Measurements from ENCODE around the gene ZBTB40.

ZBTB40 gene

GRCh38 chr1:22428672-22429071, 23.0 kb upstream of the ZBTB40 start:
- peak overlapping the region; percentile 71 for H2AFZ ChIP-seq (ENCODE audit: low read length)
- no peak for TF ChIP-seq EZH2 (optimal IDR thresholded peaks at IDR 0.05; ENCODE audit: low read depth, low read length)
- TF ChIP-seq EZH2phosphoT487 (IDR thresholded peaks at IDR 0.05; ENCODE audit: low read length): no peak
- no peak for TF ChIP-seq CTCF (IDR thresholded peaks at IDR 0.05; ENCODE audit: low read length)

GRCh38 chr1:22431965-22432364, 19.7 kb upstream of the ZBTB40 start:
- H3K4me3 ChIP-seq (ENCODE audit: low read length): no peak overlapping the region
- H4K20me1 ChIP-seq (ENCODE audit: insufficient read depth, low read length): no peaks in the 10 kb centered on the region
- H3K9ac ChIP-seq (ENCODE audit: low read length): no peak overlapping the region
- H3K27me3 ChIP-seq (replicated peaks; ENCODE audit: insufficient read depth, low read length): peaks cover 7% of the 10 kb centered on the region; the same call in 1 of the 2 replicates
- H2AFZ ChIP-seq (ENCODE audit: low read length): no peak overlapping the region
- no peak overlapping the region for H3K27ac ChIP-seq (ENCODE audit: low read length)
- no peaks in the 10 kb centered on the region for H3K36me3 ChIP-seq (replicated peaks; ENCODE audit: insufficient read depth, low read length)
- TF ChIP-seq EZH2 (optimal IDR thresholded peaks at IDR 0.05; ENCODE audit: low read depth, low read length) (no peak), CTCF (IDR thresholded peaks at IDR 0.05; ENCODE audit: low read length) (no peak), EZH2phosphoT487 (IDR thresholded peaks at IDR 0.05; ENCODE audit: low read length) (no peak)
- no peaks in the 10 kb centered on the region for H3K79me2 ChIP-seq (ENCODE audit: low read length)
- H3K9me3 ChIP-seq (replicated peaks; ENCODE audit: insufficient read depth, low read length): no peaks in the 10 kb centered on the region
- no peaks in the 10 kb centered on the region for H3F3A ChIP-seq (ENCODE audit: insufficient read depth, low read length)
- H3K4me2 ChIP-seq (ENCODE audit: low read depth, low read length): no peak overlapping the region
- H3K9me2 ChIP-seq (replicated peaks; ENCODE audit: insufficient read depth, low read length): no peaks in the 10 kb centered on the region
- H3K4me1 ChIP-seq (ENCODE audit: low read length): no peaks in the 10 kb centered on the region
- DNase-seq: no peak

More at GRCh38 chr1:22428672-22429071, 23.0 kb upstream of the ZBTB40 start:
- Histone ChIP-seq H3K27ac (ENCODE audit: low read length) (no peak overlapping the region), H3K27me3 (replicated peaks; ENCODE audit: insufficient read depth, low read length) (no peaks in the 10 kb centered on the region), H3F3A (ENCODE audit: insufficient read depth, low read length) (no peaks in the 10 kb centered on the region), H3K9ac (ENCODE audit: low read length) (no peak overlapping the region), H3K4me3 (ENCODE audit: low read length) (peak overlapping the region; percentile 50), H4K20me1 (ENCODE audit: insufficient read depth, low read length) (no peaks in the 10 kb centered on the region), H3K4me1 (ENCODE audit: low read length) (no peaks in the 10 kb centered on the region), H3K79me2 (ENCODE audit: low read length) (no peaks in the 10 kb centered on the region), H3K36me3 (replicated peaks; ENCODE audit: insufficient read depth, low read length) (no peaks in the 10 kb centered on the region), H3K9me3 (replicated peaks; ENCODE audit: insufficient read depth, low read length) (no peaks in the 10 kb centered on the region), H3K9me2 (replicated peaks; ENCODE audit: insufficient read depth, low read length) (no peaks in the 10 kb centered on the region), H3K4me2 (ENCODE audit: low read depth, low read length) (peak overlapping the region; percentile 57)
- peak; percentile 69 for DNase-seq

GRCh38 chr1:22434717-22435116, 16.9 kb upstream of the ZBTB40 start:
- Histone ChIP-seq H3K79me2 (ENCODE audit: low read length) (no peaks in the 10 kb centered on the region), H3K27ac (ENCODE audit: low read length) (no peak overlapping the region), H4K20me1 (ENCODE audit: insufficient read depth, low read length) (no peaks in the 10 kb centered on the region), H3K27me3 (replicated peaks; ENCODE audit: insufficient read depth, low read length) (peaks cover 11% of the 10 kb centered on the region; the same call in 1 of the 2 replicates), H3K9ac (ENCODE audit: low read length) (no peak overlapping the region), H2AFZ (ENCODE audit: low read length) (no peak overlapping the region), H3F3A (ENCODE audit: insufficient read depth, low read length) (no peaks in the 10 kb centered on the region), H3K9me2 (replicated peaks; ENCODE audit: insufficient read depth, low read length) (no peaks in the 10 kb centered on the region), H3K4me2 (ENCODE audit: low read depth, low read length) (no peak overlapping the region), H3K9me3 (replicated peaks; ENCODE audit: insufficient read depth, low read length) (no peaks in the 10 kb centered on the region), H3K36me3 (replicated peaks; ENCODE audit: insufficient read depth, low read length) (no peaks in the 10 kb centered on the region), H3K4me3 (ENCODE audit: low read length) (no peak overlapping the region), H3K4me1 (ENCODE audit: low read length) (no peaks in the 10 kb centered on the region)
- no peak for TF ChIP-seq EZH2 (optimal IDR thresholded peaks at IDR 0.05; ENCODE audit: low read depth, low read length)
- no peak for TF ChIP-seq CTCF (IDR thresholded peaks at IDR 0.05; ENCODE audit: low read length)
- TF ChIP-seq EZH2phosphoT487 (IDR thresholded peaks at IDR 0.05; ENCODE audit: low read length): no peak
- DNase-seq: no peak
